T-helper 1 cell (primary cell): Measurements from ENCODE around the gene NOTCH3.

Experiments
- DNase-seq, 5 donors: peaks; one replicate each; pipeline ENCODE4 v3.0.0-alpha.2; 2012 to 2020

Gene NOTCH3

DNA sequence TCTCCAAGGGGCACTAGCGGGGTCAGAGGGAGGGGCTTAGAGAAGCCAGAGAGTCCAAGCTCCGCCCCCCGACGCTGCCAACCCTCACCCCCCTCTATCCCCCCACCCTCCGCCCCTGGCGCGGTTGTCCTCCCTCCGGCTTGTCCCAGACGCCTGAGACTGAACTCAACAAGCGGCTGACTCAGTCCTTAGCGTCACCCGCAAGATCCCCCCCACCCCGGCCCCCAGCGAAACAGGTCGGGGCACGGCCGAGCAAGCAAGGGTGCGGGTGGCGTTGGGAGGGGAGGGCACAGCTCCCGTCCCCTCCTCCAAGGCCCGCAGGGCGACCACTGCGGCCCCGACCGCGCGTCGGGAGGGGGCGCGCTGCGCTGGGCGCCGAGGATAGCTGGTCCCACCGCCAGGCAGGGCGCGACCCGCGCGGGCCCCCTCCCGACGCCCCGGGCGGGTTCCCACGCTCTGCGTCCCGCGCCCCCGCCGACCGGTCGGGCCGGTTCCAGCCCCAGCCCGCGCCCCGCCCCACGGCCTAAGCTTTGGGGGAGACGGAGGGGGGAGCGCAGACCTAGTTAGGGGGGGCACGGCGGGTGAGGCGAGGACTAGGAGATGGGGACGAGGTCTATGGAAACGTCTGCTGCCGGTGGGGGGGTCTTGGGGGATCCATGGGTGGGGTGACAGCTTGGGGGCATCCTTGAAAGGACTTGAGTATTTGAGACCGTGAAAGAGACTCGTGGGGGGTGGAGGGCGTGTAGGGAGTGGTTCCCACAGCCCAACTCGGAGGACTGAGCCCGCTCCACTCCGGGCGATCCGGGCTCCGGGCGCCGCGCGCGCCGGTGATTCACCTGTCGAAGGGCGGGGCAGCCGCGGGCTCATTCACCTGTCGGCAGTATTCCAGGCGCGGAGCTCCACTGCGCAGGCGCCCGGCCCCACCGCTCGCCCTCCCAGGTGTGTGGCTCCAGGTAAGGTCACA is 5.1 kb downstream of the NOTCH3 start:
- no peak for DNase-seq

- no peak for DNase-seq
Measured at GRCh38 chr19:15194938-15195337, 5.9 kb downstream of the NOTCH3 start.

DNA sequence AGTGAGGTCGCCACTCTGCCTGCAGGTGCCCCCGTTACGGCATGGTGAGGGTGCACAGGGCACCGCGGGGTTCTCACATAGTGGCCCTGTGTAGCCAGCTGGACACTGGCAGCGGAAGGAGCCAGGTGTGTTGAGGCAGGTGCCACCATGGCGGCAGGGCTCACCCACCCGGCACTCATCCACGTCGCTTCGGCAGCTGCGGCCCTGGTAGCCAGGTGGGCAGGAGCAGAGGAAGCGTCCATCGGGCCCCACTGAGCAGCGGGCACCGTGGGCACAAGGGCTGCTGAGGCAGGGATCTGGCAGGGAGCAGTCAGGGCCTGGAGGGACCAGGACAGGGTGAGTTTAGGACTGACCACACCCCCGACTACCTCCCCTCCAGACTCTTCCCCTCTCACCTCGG is 8.8 kb downstream of the NOTCH3 start:
- no peak for DNase-seq

DNA sequence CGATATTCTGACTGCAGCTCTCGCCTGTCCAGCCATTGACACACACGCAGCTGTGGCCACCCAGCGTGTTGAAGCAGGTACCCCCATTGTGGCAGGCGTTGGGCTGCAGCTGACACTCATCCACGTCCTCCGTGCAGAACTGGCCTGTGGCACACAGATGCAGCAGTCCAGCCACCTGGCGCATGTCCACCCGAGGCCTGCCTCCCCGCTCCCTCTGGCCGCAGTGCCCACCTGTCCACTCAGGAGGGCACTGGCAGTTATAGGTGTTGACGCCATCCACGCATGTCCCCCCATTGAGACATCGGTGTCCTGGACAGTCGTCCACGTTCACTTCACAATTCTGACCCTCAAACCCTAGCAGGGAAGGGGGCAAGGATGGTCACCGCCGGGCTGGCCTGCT is 9.3 kb downstream of the NOTCH3 start:
- no peak for DNase-seq

GRCh38 chr19:15188851-15189250 is 11.9 kb downstream of the NOTCH3 start:
- DNase-seq, result no peak

DNA sequence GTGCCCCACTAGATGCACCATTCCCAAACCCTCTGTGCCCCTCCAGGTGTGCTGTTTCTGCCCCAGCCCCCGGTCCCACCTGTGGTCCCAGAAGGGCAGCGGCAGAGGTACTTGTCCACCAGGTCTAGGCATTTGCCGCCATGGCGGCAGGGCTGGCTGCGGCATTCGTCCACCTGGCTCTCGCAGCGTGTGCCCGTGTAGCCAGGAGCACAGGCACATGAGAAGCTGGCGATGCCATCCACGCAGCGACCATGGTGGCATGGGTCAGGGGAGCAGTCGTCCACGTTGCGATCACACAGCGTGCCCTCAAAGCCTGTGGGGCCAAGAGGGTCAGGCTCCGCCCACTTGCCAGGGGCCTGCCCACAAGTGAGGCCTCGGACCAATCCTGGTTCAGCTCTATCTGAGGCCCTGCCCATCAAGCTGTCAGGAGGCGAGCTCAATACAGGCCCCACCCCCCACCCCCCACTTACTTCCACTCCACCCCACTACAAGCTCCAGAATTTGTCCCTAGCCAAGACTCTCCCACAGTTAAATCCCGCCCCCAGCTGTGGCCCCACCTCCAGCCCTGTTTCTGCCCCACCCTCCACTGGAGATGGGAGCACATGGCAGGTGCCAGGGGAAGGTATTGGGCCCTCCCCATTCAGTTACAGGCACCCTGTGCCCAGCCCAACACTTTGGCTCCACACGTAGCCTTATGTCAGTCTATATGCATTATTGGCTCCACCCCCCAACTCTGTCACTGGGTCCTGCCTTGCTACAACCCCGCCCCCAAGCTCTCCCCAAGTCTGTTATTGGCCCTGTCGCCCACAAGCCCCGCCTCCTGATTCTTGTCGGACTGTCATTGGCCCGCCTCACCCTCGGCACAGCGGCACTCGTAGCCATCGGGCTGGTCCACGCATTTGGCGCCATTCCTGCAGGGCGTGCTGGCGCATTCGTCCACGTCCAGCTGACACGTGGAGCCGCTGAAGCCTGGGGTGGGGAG is 13.5 kb downstream of the NOTCH3 start:
- no peak for DNase-seq

DNA sequence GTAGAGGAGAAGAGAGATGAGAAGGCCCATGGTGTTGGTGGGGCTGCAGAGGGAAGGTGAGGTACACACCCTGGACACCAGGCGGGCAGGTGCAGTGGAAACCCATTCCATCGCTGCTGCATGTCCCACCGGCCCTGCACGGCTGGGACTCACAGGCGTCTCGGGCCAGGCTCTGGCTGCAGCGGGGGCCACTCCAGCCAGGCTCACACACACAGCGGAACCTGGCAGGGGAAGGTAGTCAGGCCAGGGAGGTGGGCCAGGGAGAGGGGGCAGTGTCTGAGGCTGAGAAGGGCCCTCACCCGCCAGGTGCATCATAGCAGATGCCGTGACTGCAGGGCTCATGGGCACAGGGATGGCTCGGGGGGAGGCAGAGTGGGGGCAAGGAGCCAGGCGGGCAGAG is 15.6 kb downstream of the NOTCH3 start:
- DNase-seq, result no peak

- DNase-seq, result no peak
Measured at GRCh38 chr19:15184776-15185175, 16.0 kb downstream of the NOTCH3 start.

DNA sequence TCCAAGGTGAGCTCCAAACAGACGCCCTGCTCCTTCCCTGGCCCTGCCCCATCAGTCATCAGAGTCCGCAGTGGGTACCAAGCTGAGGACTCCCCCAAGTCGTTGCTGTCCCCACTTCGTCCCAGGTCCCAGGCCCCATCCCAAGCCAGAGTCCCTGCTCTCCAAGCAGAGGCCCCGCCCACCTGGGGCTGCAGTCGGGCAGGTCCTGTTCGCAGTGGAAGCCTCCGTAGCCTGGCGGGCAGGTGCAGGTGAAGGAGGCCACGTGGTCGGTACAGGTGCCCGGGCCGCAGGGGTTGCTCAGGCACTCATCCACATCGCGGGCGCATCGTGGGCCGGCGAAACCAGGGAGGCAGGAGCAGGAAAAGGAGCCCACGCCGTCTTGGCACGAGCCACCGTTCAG is 19.4 kb downstream of the NOTCH3 start:
- no peak for DNase-seq

GRCh38 chr19:15180451-15181390 is 20.1 kb downstream of the NOTCH3 start:
- DNase-seq, result no peak

- DNase-seq, result no peak
Measured at GRCh38 chr19:15178629-15179308, 22.0 kb downstream of the NOTCH3 start.

GRCh38 chr19:15177269-15178116 is 23.3 kb downstream of the NOTCH3 start:
- DNase-seq, result peak; percentile 62 to 79 (median 74)

DNA sequence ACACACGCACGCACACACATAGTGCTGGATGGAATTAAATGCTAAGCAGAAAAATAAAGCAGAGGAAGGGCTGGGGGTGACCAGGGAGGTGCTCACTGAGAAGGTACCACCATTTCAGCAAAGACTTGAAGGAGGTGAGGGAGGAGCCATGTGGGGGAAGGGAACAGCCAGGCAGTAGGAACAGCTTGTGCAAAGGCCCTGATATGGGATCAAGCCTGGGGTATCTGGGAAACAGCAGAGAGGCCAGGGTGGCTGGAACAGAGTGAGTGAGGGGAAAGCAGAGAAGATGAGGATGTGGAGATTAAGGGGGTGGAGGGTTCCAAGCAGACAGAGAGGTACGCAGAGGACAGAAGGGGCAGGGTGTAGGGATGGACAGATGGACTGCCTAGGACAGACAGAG is 25.2 kb downstream of the NOTCH3 start:
- no peak for DNase-seq

DNA sequence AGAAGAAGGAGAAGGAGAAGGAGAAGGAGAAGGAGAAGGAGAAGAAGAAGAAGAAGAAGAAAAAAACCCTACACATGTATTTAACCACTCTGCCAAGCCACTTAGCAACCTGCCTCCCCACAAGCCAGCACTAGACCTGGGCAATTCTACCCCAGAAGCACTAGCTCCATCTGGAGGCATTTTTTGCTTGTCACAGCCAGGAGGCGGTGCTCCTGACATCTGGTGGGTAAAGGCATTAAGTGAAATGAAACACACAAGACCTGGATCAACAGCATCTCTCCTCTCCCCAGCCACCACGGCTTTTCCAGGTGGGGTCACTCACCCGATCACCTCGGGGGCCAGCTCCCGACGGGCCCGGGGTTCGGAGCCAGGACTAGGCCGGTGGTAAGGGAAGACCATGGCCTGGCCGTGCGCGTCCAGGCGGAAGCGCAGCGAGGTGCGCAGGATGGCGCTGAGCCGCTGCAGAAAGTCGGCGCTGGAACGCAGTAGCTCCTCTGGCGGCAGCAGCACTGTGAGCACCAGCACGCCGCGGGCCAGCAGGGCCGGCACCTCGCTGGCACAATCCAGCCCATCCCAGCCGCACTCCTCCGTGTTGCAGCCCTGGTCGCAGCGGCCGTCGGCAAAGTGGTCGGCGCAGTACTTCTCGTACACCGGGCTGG is 26.9 kb downstream of the NOTCH3 start:
- DNase-seq, result no peak

GRCh38 chr19:15170345-15170744 is 30.4 kb downstream of the NOTCH3 start:
- no peak for DNase-seq

GRCh38 chr19:15169541-15170285 is 31.1 kb downstream of the NOTCH3 start:
- DNase-seq, result no peak

DNA sequence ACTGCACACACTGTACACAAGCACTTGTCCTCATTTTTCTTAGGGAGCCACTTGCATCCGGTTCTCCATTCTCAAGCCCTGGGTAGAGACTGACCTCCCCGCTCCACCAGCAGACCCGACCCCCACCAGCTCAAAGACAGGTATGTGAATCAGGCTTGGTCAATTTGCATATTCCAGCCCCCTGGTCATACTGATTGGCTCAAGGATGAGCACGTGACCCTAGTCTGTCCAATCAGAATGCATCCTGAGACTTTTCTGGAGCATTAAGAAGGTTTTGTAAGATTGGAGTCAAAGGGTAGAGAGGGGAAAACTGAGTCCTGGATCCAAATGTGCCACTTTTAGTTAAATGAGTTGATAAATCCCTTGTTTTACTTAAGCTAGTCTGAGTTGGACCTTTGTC is 34.1 kb downstream of the NOTCH3 start:
- no peak for DNase-seq

- DNase-seq, result no peak
Measured at GRCh38 chr19:15161028-15161984, 39.5 kb downstream of the NOTCH3 start.
